NCI-H2107 treated with DMSO at 0.1 percent for 48 hours (cell line): ENCODE results near the gene ISYNA1.

Experiments used
- DNase-seq: peaks from one replicate; lab custom pipeline; 2025; ENCODE audit not compliant: unreplicated experiment; lab: John Stamatoyannopoulos, UW

The ISYNA1 gene

GRCh38 chr19:18445262-18445948 is 7.5 kb upstream of the ISYNA1 start:
- no peak for DNase-seq

GRCh38 chr19:18444513-18444912 is 6.6 kb upstream of the ISYNA1 start:
- DNase-seq, result no peak

GRCh38 chr19:18443831-18444230 is 5.9 kb upstream of the ISYNA1 start:
- DNase-seq, result no peak

GRCh38 chr19:18443406-18443805 is 5.5 kb upstream of the ISYNA1 start:
- DNase-seq, result no peak

GRCh38 chr19:18442941-18443340 is 5.0 kb upstream of the ISYNA1 start:
- no peak for DNase-seq

GRCh38 chr19:18441804-18442788 is 4.2 kb upstream of the ISYNA1 start:
- DNase-seq, result no peak

- DNase-seq, result no peak
Measured at GRCh38 chr19:18440936-18441803, 3.2 kb upstream of the ISYNA1 start.

- no peak for DNase-seq
Measured at GRCh38 chr19:18440415-18440877, 2.5 kb upstream of the ISYNA1 start.

GRCh38 chr19:18439910-18440237 is 1.9 kb upstream of the ISYNA1 start:
- DNase-seq, result no peak

- DNase-seq, result no peak
Measured at GRCh38 chr19:18439025-18439909, 1.3 kb upstream of the ISYNA1 start.

- no peak for DNase-seq
Measured at GRCh38 chr19:18438331-18439024, 545 bp upstream of the ISYNA1 start.

GRCh38 chr19:18436671-18437490 is 1.1 kb downstream of the ISYNA1 start:
- no peak for DNase-seq

GRCh38 chr19:18435842-18436670 is 1.9 kb downstream of the ISYNA1 start:
- DNase-seq, result no peak

GRCh38 chr19:18435178-18435841 is 2.6 kb downstream of the ISYNA1 start:
- no peak for DNase-seq

- DNase-seq, result no peak
Measured at GRCh38 chr19:18434411-18435175, 3.3 kb downstream of the ISYNA1 start.

- DNase-seq, result no peak
Measured at GRCh38 chr19:18433735-18434398, 4.1 kb downstream of the ISYNA1 start.
